NCI-H2029 treated with DMSO at 0.1 percent for 48 hours (cell line): Measurements from ENCODE around the gene CTNNBL1.
"Not testable (repeated sequence)": the region's sequence is repeated elsewhere in the genome, so short reads cannot be mapped to it uniquely, and the experiment has no call there.

ENCODE experiments used
- DNase-seq: peaks from one replicate; lab custom pipeline; 2025; lab: John Stamatoyannopoulos, UW

The CTNNBL1 gene

GRCh38 chr20:37711994-37712964 is 18.4 kb downstream of the CTNNBL1 start:
- no peak for DNase-seq

- no peak for DNase-seq
Observed at GRCh38 chr20:37713396-37713795, 19.6 kb downstream of the CTNNBL1 start.

GRCh38 chr20:37714978-37715672 is 21.3 kb downstream of the CTNNBL1 start:
- DNase-seq: no peak

GRCh38 chr20:37721751-37722150 is 27.9 kb downstream of the CTNNBL1 start:
- no peak for DNase-seq

- DNase-seq: not testable (repeated sequence)
Observed at GRCh38 chr20:37722312-37722711, 28.5 kb downstream of the CTNNBL1 start.

GRCh38 chr20:37723668-37724067 is 29.8 kb downstream of the CTNNBL1 start:
- no peak for DNase-seq

GRCh38 chr20:37725165-37725564 is 31.3 kb downstream of the CTNNBL1 start:
- no peak for DNase-seq

- no peak for DNase-seq
Observed at GRCh38 chr20:37725855-37726254, 32.0 kb downstream of the CTNNBL1 start.

- DNase-seq: no peak
Observed at GRCh38 chr20:37726321-37726720, 32.5 kb downstream of the CTNNBL1 start.

GRCh38 chr20:37726971-37727956 is 33.4 kb downstream of the CTNNBL1 start:
- no peak for DNase-seq

GRCh38 chr20:37727957-37728634 is 34.3 kb downstream of the CTNNBL1 start:
- no peak for DNase-seq

- DNase-seq: no peak
Observed at GRCh38 chr20:37728635-37728983, 34.8 kb downstream of the CTNNBL1 start.

GRCh38 chr20:37729452-37729851 is 35.6 kb downstream of the CTNNBL1 start:
- no peak for DNase-seq

- DNase-seq: no peak
Observed at GRCh38 chr20:37729909-37730308, 36.1 kb downstream of the CTNNBL1 start.

GRCh38 chr20:37733416-37733815 is 39.6 kb downstream of the CTNNBL1 start:
- no peak for DNase-seq

GRCh38 chr20:37734228-37734985 is 40.6 kb downstream of the CTNNBL1 start:
- no peak for DNase-seq

GRCh38 chr20:37735541-37735940 is 41.7 kb downstream of the CTNNBL1 start:
- DNase-seq: no peak

GRCh38 chr20:37736132-37736531 is 42.3 kb downstream of the CTNNBL1 start:
- DNase-seq: no peak

- DNase-seq: no peak
Observed at GRCh38 chr20:37737826-37738420, 44.1 kb downstream of the CTNNBL1 start.

- DNase-seq: no peak
Observed at GRCh38 chr20:37741055-37741454, 47.2 kb downstream of the CTNNBL1 start.
